H9 (cell line): ENCODE results near the gene PDZD7. TPM values are rescaled to one million over a fixed set of nuclear protein-coding genes. Genes with fewer than 3 reads are reported as not detected.

ENCODE experiments used
- DNase-seq: peaks from one replicate; pipeline ENCODE4 v3.0.0-alpha.2; 2017
- H2AFZ ChIP-seq: one replicate; pipeline ENCODE4 v1.6.1; 2013; ENCODE audit warnings: mild to moderate bottlenecking, low read length, control low read depth, moderate library complexity
- H2AK5ac ChIP-seq: 2 replicates; pipeline ENCODE4 v1.6.1; 2013; ENCODE audit warnings: low read length, control low read depth, mixed read lengths; ENCODE audit not compliant: insufficient read length
- H2BK120ac ChIP-seq: one replicate; pipeline ENCODE4 v1.6.1; 2013; ENCODE audit warnings: low read depth, mild to moderate bottlenecking, low read length, control low read depth, inconsistent platforms; ENCODE audit not compliant: poor library complexity, severe bottlenecking
- H2BK12ac ChIP-seq: 2 replicates; pipeline ENCODE4 v1.6.1; 2013; ENCODE audit warnings: low read length, control low read depth, mixed read lengths, low read depth; ENCODE audit not compliant: insufficient read length
- H2BK15ac ChIP-seq: 2 replicates; pipeline ENCODE4 v1.6.1; 2013; ENCODE audit warnings: low read depth, low read length, control low read depth
- H2BK20ac ChIP-seq: one replicate; pipeline ENCODE4 v1.6.1; 2013; ENCODE audit warnings: low read depth, mild to moderate bottlenecking, low read length, control low read depth, inconsistent platforms; ENCODE audit not compliant: poor library complexity, severe bottlenecking
- H2BK5ac ChIP-seq: 2 replicates; pipeline ENCODE4 v1.6.1; 2013; ENCODE audit warnings: low read length, control low read depth, mixed read lengths; ENCODE audit not compliant: insufficient read length
- H3K14ac ChIP-seq: 2 replicates; pipeline ENCODE4 v1.6.1; 2013; ENCODE audit warnings: low read length, control low read depth; ENCODE audit not compliant: insufficient read depth
- H3K18ac ChIP-seq: 2 replicates; pipeline ENCODE4 v1.6.1; 2013; ENCODE audit warnings: low read depth, mild to moderate bottlenecking, mixed read lengths, low read length, control low read depth; ENCODE audit not compliant: insufficient read length
- H3K23ac ChIP-seq: 2 replicates; pipeline ENCODE4 v1.6.1; 2013; ENCODE audit warnings: low read length, control low read depth, mixed read lengths, low read depth; ENCODE audit not compliant: insufficient read length
- H3K23me2 ChIP-seq: 2 replicates; pipeline ENCODE4 v1.6.1; 2013; ENCODE audit warnings: low read depth, mild to moderate bottlenecking, mixed read lengths, low read length, control low read depth; ENCODE audit not compliant: insufficient read length, poor library complexity, severe bottlenecking
- H3K27ac ChIP-seq: 2 replicates; pipeline ENCODE4 v1.5.1; 2013; ENCODE audit warnings: low read length, control low read depth, mixed read lengths, low read depth; ENCODE audit not compliant: insufficient read length
- H3K27me3 ChIP-seq: 2 replicates; pipeline ENCODE4 v1.6.1; 2013; ENCODE audit warnings: low read length, control low read depth, inconsistent platforms; ENCODE audit not compliant: insufficient read depth
- H3K4ac ChIP-seq: 2 replicates; pipeline ENCODE4 v1.6.1; 2013; ENCODE audit warnings: low read depth, mild to moderate bottlenecking, control low read depth, inconsistent platforms, low read length, moderate library complexity
- H3K4me1 ChIP-seq: 2 replicates; pipeline ENCODE4 v1.6.1; 2013; ENCODE audit warnings: low read length, control low read depth, inconsistent platforms; ENCODE audit not compliant: insufficient read depth
- H3K4me2 ChIP-seq: 2 replicates; pipeline ENCODE4 v1.6.1; 2013; ENCODE audit warnings: low read length, control low read depth, mixed read lengths; ENCODE audit not compliant: insufficient read length, insufficient read depth
- H3K56ac ChIP-seq: 2 replicates; pipeline ENCODE4 v1.6.1; 2013; ENCODE audit warnings: low read depth, mild to moderate bottlenecking, mixed read lengths, low read length, control low read depth; ENCODE audit not compliant: insufficient read length
- H3K79me1 ChIP-seq: 2 replicates; pipeline ENCODE4 v1.6.1; 2013; ENCODE audit warnings: low read depth, mild to moderate bottlenecking, moderate library complexity, low read length, control low read depth, inconsistent platforms; ENCODE audit not compliant: insufficient read depth, poor library complexity, severe bottlenecking
- H3K79me2 ChIP-seq: 2 replicates; pipeline ENCODE4 v1.6.1; 2013; ENCODE audit warnings: low read length, control low read depth, inconsistent platforms; ENCODE audit not compliant: insufficient read depth
- H3K9ac ChIP-seq: 2 replicates; pipeline ENCODE4 v1.6.1; 2013; ENCODE audit warnings: low read length, control low read depth, mixed read lengths; ENCODE audit not compliant: insufficient read length; ENCODE audit errors: extremely low read depth
- H3K9me3 ChIP-seq: one replicate; pipeline ENCODE4 v1.6.1; 2013; ENCODE audit warnings: low read depth, low read length, inconsistent platforms; ENCODE audit not compliant: control insufficient read depth
- H3T11ph ChIP-seq: one replicate; pipeline ENCODE4 v1.6.1; 2013; ENCODE audit warnings: mild to moderate bottlenecking, low read length, control low read depth, inconsistent platforms
- H4K20me1 ChIP-seq: one replicate; pipeline ENCODE4 v1.6.1; 2013; ENCODE audit not compliant: control insufficient read depth, insufficient read length, insufficient read depth
- H4K5ac ChIP-seq: 2 replicates; pipeline ENCODE4 v1.6.1; 2013; ENCODE audit warnings: low read depth, mild to moderate bottlenecking, mixed read lengths, low read length, control low read depth; ENCODE audit not compliant: insufficient read length
- H4K8ac ChIP-seq: replicated peaks from 2 replicates; pipeline ENCODE4 v1.6.1; 2013; ENCODE audit warnings: low read length, control low read depth, mixed read lengths, low read depth; ENCODE audit not compliant: insufficient read length
- H4K91ac ChIP-seq: 2 replicates; pipeline ENCODE4 v1.6.1; 2013; ENCODE audit warnings: low read depth, mild to moderate bottlenecking, moderate library complexity, mixed read lengths, low read length, control low read depth; ENCODE audit not compliant: insufficient read length
- H3K27ac Mint-ChIP-seq, 3 experiments: 2 replicates in 2 of 3; 3 replicates in 1 of 3; pipeline ENCODE4 v1.8.0; 2020 to 2021; ENCODE audit warnings: mixed read lengths in 3 of 3, mild to moderate bottlenecking in 1 of 3, moderate library complexity in 1 of 3
- H3K27me3 Mint-ChIP-seq: 2 replicates; pipeline ENCODE4 v1.8.0; 2021; ENCODE audit warnings: low read depth, mild to moderate bottlenecking, moderate library complexity, mixed read lengths
- H3K36me3 Mint-ChIP-seq, 3 experiments: 2 replicates in 2 of 3; 3 replicates in 1 of 3; pipeline ENCODE4 v1.8.0; 2020 to 2021; ENCODE audit warnings: low read depth in 3 of 3, mixed read lengths in 3 of 3; ENCODE audit not compliant: insufficient read depth in 1 of 3
- H3K4me1 Mint-ChIP-seq, 2 experiments: 2 replicates each; pipeline ENCODE4 v1.8.0; 2020; ENCODE audit warnings: mixed read lengths in 2 of 2
- H3K4me3 Mint-ChIP-seq, 2 experiments: 2 replicates in 1 of 2; 3 replicates in 1 of 2; pipeline ENCODE4 v1.8.0; 2020 to 2021; ENCODE audit warnings: mild to moderate bottlenecking in 2 of 2, mixed read lengths in 2 of 2, moderate library complexity in 1 of 2
- H3K9me3 Mint-ChIP-seq, 2 experiments: 2 replicates in 1 of 2; 3 replicates in 1 of 2; pipeline ENCODE4 v1.8.0; 2020; ENCODE audit warnings: mild to moderate bottlenecking in 2 of 2, mixed read lengths in 2 of 2, moderate library complexity in 1 of 2
- CTCF ChIP-seq: fragments of 200-600 bp; sonication (generic); conservative IDR thresholded peaks from 3 replicates; pipeline ENCODE4 v1.8.0; 2021; ENCODE audit warnings: antibody characterized with exemption, mild to moderate bottlenecking
- WGBS: extraction: QIAGEN DNeasy Blood & Tissue Kit; methylation state at CpG from one replicate; pipeline ENCODE4 v1.1.7; 2013; ENCODE audit warnings: missing lambda C conversion rate, low lambda C conversion rate, mixed read lengths; ENCODE audit not compliant: insufficient read length; ENCODE audit errors: extremely low coverage; 5-methylcytosine and 5-hydroxymethylcytosine counted together
- total RNA-seq: library from RNA; stranded (reverse); gene quantifications from 2 replicates; pipeline ENCODE4 v1.2.1, GENCODE V29; 2021

The PDZD7 gene
- total RNA-seq, 1 experiment from 2014 or later = 2.0 TPM

- H3K4me2 ChIP-seq = peak overlapping the region; percentile 65
- no peak overlapping the region for H2BK15ac ChIP-seq
- H3K9me3 ChIP-seq = no peaks in the 10 kb centered on the region
- H3K23ac ChIP-seq = no peak overlapping the region
- Mint-ChIP-seq H3K4me1 (peaks cover 23 to 37% of the 10 kb centered on the region in 2 experiments), H3K9me3 (peaks cover 0 to 2% of the 10 kb centered on the region in 2 experiments; a peak in 1 of 5 replicates), H3K4me3 (peak overlapping the region; percentile 90 to 95; a peak in 4 of 5 replicates), H3K27me3 (peaks cover 62% of the 10 kb centered on the region), H3K27ac (no peak overlapping the region), H3K36me3 (peaks cover 0 to 3% (median 0%) of the 10 kb centered on the region in 3 experiments; a peak in 2 of 7 replicates)
- H3K79me1 ChIP-seq = no peaks in the 10 kb centered on the region
- H2BK5ac ChIP-seq = no peak overlapping the region
- DNase-seq = no peak
- no peak overlapping the region for H2AK5ac ChIP-seq
- no peak overlapping the region for H2BK12ac ChIP-seq
- no peaks in the 10 kb centered on the region for H3K79me2 ChIP-seq
- no peak for TF ChIP-seq CTCF
- peaks cover 13% of the 10 kb centered on the region for H3K23me2 ChIP-seq
- H3K56ac ChIP-seq = no peak overlapping the region
- no peak overlapping the region for H2AFZ ChIP-seq
- peaks cover 19% of the 10 kb centered on the region; the same call in 1 of the 2 replicates for H3K27me3 ChIP-seq
- no peaks in the 10 kb centered on the region for H4K20me1 ChIP-seq
- H4K8ac ChIP-seq = no peak overlapping the region
- no peak overlapping the region for H3K14ac ChIP-seq
- no peak overlapping the region for H3K18ac ChIP-seq
- H3T11ph ChIP-seq = no peak overlapping the region
- no peak overlapping the region for H2BK120ac ChIP-seq
- no peak overlapping the region for H3K4ac ChIP-seq
- H4K91ac ChIP-seq = no peak overlapping the region
- H2BK20ac ChIP-seq = no peak overlapping the region
- no peak overlapping the region for H4K5ac ChIP-seq
- no CpG with 5 or more reads among the region's 4 CpGs for WGBS
- H3K4me1 ChIP-seq = peaks cover 2% of the 10 kb centered on the region; the same call in 1 of the 2 replicates
- no peak overlapping the region for H3K27ac ChIP-seq
- no peak overlapping the region for H3K9ac ChIP-seq
These were observed 11.2 kb upstream of the PDZD7 start for GRCh38 chr10:101042118-101042517.
